Kasumi-1 (cell line): Measurements from ENCODE around the gene EIF3M.
"Not testable (repeated sequence)": the region's sequence is repeated elsewhere in the genome, so short reads cannot be mapped to it uniquely, and the experiment has no call there.

Experiments used
- DNase-seq, 2 experiments: peaks; one replicate each; lab custom pipeline; 2025; lab: John Stamatoyannopoulos, UW

The EIF3M gene

DNA sequence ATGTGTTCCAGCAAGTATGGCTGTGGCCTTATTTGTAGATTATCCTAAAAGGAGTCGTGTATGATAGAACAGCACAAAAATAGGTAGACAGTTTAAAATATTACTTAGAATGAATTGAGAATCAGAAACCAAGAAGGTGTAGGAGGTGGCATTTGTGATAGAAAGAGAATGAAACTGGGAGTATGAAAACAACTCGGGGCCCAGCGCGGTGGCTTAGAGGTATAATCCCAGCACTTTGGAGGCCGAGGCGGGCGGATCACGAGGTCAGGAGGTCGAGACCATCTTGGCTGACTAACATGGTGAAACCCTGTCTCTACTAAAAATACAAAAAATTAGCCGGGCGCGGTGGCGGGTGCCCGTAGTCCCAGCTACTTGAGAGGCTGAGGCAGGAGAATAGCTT, 12.5 kb downstream of the EIF3M start:
- DNase-seq = not testable (repeated sequence)

GRCh38 chr11:32597921-32598320, 14.3 kb downstream of the EIF3M start:
- no peak for DNase-seq

DNA sequence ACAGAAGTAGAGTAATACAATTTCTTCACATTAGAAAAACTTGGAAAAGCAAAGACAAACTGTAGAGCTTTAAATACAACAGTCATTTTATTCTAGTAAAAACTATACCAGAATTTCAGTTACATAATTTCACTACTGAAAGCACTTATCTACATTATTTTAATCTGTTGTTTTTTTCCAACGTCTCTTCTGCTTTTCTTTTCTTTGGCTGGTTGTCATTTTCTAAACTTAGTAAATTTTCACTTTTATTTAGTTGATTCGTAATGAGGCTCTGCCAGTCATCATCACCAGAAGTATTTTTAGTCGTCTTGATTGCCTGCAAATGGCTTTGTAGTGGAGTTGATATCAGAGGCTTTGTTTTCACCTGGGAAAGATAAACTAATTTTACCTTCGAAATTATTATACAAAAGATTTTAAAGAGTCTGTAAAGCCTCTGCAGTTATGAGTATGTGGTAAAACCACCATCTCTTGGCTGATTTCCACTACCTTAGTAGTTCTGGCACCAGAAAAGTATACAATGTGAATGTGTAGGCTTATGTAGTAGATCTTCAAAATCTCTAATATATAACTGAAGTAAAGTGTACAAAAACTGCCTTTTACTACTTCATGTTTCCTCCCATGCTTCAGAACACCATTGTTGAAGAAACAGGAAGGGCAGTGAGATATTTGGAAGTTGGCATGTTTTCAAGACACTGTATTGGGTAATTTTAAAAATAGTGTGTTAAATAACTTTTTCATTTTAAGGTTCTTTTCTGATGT, 19.2 kb downstream of the EIF3M start:
- DNase-seq = peak; percentile 14 to 28

DNA sequence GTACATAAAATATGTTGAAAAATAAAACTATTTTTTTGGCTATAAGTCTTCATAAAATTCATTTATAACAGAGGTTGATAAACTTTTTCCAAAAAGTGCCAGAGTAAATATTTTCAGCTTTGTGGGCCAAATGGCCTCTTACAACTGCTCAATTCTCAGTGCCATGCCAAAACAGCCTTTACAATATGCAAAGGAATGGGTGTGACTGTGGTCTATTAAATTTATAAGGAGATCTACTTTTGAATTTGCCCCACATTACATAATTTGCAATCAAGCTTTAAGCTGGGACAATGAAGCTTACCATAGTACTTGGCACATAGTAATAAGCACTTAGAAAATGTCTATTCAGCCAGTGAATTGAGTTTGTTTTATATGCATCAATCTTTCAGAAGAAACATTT, 22.6 kb downstream of the EIF3M start:
- no peak for DNase-seq

DNA sequence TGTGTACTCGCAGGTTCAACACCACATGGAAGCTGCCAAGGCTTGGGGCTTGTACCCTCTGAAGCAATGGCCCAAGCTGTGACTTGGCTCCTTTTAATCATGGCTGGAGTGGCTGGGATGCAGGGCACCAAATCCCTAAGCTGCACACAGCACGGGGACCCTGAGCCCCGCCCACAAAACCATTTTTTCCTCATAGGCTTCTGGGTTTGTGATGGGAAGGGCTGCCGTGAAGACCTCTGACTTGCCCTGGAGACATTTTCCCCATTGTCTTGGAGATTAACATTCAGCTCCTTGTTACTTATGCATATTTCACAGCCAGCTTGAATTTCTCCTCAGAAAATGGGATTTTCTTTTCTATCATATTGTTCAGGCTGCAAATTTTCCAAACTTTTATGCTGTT, 25.2 kb downstream of the EIF3M start:
- not testable (repeated sequence) for DNase-seq

GRCh38 chr11:32610797-32611352, 27.2 kb downstream of the EIF3M start:
- no peak for DNase-seq

DNA sequence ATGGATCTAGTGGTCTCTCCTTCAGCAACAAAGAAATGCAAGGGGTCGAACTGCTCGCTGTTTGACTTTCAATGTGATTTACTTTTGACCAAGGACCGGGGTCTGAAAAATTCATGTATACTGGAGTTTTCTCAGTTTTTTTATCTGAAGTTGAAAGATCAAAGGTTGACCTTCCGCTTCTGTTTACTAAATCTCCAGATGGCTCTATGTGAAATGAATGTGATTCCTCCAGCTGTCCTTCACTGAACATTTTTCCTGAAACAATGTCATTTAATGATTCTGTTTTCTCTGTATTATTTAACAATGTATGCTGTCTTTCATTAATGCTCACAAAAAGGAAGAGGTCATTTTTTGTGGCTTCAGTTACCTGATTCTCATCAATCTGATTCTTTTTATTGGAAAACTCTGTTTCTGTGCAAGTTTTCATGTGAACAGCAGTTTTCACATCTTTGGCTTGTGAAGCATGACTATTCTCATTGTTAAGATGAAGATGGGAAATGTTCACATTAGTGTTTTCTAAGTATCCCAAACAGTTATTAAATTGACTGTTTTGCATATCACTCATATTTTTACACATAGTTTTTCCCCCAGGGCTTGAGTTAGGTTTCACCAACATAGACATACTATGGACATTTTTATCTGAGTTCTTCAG, 30.0 kb downstream of the EIF3M start:
- DNase-seq = no peak

DNA sequence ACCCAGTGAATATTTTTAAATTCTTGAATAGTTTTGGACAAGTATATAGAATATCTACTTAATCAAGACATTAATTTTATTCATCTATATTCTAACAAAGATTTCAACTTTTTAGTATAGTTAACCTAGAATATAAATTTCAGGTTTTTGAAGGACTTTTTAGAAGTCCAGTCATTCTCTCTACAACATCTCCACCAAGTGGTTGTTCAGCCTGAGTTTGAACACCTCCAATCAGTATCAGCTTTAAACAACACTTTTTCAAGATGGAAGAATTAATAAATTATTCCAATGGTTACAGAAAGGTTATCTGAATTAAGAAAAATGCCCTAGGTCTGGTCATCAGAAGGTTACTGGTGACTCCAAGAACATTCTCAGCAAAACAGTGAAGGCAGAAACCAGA, 31.8 kb downstream of the EIF3M start:
- DNase-seq = peak; percentile 25 to 54

- no peak for DNase-seq
Observed at GRCh38 chr11:32616903-32617302, 33.3 kb downstream of the EIF3M start.

- no peak for DNase-seq
Observed at GRCh38 chr11:32630844-32631243, 47.2 kb downstream of the EIF3M start.

DNA sequence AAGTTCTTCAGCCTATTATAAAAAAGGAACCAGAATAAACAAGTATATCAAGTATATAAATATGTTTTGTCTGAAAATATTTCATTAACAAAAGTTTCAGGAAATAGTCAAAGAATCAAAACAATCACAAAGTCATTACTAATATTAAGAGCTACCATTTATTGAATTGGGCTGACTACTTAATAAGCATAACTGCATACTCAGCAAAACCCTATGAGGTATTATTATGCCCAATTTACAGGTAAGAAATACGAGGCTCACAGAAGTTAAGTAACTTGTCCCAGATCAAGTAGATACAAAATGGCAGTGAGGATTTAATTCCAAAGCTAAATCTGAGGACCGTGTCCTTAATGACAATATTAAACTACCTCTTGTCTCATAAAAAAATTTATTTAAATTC, 52.2 kb downstream of the EIF3M start:
- no peak for DNase-seq

- no peak for DNase-seq
Observed at GRCh38 chr11:32641361-32641760, 57.7 kb downstream of the EIF3M start.

DNA sequence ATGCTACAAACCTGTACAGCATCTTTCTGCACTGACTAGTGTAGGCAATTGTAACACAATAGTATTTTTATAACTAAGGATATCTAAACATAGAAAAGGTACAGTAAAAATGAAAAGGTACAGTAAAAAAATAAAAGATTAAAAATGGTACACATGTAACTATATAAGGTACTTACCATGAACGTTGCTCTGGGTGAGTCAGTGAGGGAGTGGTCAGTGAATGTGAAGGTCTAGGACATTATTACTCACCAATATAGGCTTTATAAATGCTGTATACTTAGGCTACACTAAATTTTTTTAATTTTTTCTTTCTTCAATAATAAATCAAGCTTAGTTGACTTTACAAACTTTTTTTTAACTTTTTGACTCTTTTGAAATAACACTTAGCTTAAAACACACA, 59.9 kb downstream of the EIF3M start:
- no peak for DNase-seq
